T-helper 22 cell (primary cell): ENCODE results near the gene UIMC1.
"Not testable (repeated sequence)": the region's sequence is repeated elsewhere in the genome, so short reads cannot be mapped to it uniquely, and the experiment has no call there.

ENCODE experiments used
- DNase-seq: peaks from one replicate; pipeline ENCODE4 v3.0.0-alpha.2; 2020; ENCODE audit warnings: low read depth

UIMC1 gene

DNA sequence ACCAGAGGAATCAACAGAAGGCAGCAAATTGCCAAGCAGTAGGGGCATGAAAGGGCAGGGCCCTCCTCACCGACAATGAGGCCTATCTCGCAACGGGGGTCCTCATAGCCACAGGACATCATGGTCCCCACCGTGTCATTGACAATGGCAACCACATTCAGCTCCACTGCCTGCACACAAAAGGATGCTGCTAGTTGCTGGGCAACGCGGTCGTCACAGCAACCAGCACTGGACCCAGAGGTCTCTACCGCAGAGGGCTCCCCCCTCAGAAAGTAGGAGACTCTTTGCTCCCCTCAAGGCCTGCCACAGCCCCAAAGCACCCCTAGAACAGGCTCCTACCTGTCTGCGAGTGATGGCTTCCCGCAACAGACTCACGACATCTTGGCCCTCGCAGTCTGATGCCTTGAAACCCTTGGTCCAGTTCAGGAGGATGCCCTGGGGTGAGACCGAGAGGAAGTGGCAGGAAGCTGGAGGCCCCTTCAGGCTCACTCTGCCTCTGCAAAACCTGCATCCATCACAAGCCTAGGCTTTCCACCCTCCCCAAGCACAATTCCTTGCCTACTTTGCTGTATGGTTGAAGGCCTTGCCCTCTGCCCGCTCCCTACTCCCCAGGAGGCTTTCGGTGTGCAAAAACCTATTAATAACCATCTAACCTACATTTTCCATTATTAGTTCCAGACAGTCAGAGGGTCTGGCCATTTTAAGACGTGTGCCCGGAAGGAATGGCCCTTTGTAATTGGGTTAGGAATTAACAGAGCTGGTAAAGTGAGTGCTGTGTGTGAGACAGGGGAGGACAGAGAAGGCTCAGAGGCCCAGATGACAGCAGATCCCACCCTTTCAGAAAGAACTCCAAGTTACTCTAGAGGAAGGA is 122.6 kb downstream of the UIMC1 start:
- no peak for DNase-seq

DNA sequence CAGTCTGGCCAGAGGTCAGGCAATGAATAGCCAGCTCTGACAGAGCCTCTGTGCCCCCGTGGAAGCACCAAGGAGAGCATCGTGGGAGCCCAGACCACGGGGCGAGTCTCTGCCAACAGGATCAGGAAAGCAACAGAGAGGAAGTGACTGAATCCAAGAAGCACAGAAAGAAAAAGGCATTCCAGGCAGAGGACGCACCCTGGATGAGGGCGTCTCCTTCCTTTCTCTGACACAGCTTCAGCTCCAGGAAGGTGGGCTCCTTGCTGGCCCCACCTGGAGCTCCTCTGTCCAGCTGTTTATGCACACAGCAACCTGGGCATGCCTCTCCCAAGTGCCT is 124.0 kb downstream of the UIMC1 start:
- DNase-seq = no peak

DNA sequence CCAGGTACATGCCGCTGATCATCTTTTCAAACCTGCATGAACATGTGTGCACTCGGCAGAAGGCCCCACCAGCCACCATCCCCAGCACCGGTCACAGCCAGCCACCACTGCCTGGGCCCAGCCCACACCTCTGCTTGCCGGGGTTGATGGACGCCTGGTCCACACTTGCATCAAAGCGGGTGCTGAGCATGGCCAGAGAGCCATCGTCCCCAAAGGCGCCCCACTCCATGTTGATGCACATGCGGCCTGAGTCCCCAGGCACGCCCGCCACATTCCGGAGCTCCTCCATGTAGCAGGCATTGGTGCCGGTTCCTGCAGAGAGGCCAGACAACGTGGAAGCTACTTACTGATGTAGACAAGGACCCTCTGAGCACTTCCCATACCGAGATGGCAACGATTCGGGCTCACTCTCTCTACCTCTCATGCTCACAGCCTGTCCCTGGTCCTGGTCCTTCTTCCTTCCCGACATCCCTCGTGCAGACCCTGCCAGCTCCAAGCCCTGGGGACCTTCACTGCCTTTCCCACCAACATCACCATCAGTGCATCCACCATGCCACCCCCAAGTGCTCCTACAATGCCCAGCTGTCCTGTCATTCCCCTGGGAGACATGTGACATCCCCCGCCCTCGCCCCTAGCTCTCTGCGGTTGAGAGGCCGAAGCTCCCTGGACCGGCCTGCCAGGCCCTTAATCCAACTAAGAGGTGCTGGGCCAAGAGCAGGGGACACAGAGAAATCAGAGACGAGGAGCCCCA is 124.6 kb downstream of the UIMC1 start:
- DNase-seq = no peak

DNA sequence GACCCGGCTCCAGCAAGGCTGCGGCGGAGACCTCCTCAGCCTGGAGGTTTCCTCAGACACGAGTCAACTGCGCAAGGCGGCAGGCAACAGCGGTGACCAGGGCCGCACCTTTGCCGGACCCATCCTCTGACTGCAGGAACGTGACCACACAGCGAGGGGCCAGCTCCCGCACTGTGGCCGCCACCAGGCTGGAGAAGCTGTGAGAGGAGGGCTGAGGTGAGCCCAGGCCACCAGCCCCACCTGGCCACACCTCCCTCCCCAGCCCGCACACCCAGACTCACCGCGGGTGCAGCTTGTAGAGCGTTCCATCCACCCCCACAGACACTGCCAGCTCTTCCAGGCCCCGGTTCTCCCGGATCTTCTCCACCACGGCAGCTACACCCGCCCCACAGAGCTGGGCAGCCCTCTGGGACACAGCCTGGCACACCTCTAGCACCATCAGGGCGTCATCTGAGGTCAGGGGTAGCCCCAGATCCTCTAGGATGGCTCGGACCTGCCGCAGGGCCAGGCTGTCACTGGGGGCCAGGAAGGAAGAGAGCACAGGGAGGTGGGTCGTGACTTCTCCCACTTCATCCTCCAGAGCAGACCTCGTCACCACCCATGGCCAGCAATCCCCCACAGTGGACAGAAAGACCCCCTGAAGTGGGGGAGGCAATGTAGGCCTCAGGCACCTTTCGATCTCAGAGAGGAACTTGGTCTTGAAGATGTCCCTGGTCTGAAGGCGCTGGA is 125.4 kb downstream of the UIMC1 start:
- DNase-seq = no peak

DNA sequence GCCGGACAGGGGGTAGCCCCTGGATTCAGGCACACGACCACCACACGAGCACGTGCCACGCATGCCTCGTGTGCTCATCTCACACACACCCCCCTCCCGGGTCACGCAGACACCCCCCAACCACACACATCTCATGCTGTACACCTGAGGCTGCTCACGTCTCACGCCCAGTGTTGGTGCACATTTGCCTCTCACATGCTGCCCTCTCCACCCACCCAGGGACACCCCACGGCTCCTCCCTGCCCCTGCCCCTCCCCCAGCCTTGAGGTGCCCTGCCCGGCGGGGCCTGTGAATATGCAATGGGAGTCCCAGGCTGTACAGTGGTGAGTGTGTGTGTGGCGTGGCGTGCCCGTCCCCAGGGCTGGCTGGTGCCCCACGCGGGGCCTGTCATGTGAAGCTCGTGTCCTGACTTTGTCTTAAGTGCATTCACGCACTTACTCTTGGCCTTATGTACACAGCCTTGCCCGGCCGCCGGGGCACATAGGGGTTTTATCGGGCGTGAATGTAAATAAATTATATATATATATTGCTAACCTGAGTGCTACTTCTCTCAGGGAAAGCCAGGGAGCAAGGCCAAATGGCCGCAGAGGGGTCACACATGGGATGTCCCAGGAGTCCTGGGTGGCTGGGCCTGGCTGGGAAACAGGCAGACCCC is 126.1 kb downstream of the UIMC1 start:
- DNase-seq = no peak

DNA sequence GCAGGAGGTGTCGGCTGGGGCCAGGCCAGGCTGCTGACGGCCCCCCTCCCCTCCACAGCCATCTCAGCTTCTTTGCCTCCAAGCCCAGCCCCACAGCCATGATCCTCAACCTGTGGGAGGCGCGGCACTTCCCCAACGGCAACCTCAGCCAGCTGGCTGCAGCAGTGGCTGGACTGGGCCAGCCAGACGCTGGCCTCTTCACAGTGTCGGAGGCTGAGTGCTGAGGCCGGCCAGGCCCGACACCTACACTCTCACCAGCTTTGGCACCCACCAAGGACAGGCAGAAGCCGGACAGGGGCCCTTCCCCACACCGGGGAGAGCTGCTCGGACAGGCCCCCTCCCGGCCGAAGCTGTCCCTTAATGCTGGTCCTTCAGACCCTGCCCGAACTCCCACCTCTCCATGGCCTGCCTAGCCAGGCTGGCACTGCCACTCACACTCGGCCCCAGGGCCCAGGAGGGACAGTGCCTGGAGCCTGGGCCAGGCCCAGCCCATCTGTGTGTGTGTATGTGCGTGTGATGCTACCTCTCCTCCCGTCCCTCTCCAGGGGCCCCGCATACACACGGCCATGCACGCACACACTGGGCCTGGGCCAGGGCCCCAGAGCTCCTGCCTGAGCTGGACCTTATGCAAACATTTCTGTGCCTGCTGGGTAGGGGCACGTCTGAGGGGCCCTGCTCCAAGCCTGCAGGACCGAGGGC is 126.8 kb downstream of the UIMC1 start:
- DNase-seq = no peak

DNA sequence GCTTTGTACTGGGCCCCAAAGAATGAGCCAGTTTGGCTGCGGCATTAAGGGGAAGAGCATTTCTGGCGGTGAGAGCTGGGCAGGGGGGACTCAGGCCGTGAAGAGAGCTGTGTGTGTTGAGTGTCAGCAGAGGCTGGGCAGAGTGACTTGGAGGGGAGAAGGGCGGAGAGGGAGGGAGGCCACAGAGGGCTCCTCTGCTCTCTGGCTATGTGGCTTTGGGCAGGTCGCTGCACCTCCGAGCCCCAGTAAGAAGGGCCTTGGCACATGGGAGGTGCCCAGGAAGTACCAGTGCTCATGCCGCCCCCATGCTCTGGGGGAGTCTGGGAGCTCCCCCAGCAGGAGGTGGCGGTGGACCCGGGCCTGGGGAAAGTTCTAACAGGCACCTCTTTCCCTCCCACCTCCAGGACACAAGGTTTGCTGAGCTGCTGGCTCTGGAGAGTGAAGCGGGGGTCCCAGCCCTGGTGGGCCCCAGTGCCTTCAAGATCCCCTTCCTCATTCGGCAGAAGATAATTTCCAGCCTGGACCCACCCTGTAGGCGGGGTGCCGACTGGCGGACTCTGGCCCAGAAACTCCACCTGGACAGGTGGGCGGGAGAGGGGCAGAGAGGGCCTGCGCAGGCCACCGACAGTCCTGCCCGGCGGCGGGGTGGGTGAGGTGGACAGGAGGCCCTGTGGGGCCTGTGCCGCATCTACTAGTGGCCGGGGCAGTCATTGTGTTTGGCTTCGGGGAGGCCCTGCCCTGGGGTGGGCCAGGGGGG is 127.5 kb downstream of the UIMC1 start:
- DNase-seq = no peak

DNA sequence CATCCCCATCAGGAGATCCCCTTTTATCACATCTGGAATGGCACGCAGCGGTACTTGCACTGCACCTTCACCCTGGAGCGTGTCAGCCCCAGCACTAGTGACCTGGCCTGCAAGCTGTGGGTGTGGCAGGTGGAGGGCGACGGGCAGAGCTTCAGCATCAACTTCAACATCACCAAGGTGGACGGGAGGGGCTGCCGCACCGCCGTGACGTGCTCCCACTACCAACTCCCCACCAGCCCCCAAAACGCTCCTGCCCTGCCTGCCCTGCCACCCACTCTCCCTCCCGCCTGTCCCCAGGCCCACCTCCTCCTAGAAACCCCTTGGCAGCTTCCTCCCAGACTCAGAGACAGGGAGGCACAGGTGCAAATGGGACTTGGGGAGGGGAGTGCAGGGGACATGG is 128.1 kb downstream of the UIMC1 start:
- DNase-seq = no peak

DNA sequence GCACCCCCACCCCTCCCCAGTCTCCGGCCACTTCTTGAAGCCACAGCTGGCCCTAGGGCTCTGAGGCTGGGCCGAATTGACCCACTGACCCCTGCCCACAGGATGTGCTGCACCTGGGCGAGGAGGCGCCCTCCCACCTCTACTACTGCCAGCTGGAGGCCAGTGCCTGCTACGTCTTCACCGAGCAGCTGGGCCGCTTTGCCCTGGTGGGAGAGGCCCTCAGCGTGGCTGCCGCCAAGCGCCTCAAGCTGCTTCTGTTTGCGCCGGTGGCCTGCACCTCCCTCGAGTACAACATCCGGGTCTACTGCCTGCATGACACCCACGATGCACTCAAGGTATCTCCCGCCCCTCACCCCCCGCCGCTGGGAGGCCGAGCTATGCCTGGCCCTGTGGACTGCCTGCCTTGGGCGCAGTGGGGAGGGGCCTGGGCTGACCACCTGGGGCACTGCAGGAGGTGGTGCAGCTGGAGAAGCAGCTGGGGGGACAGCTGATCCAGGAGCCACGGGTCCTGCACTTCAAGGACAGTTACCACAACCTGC is 128.7 kb downstream of the UIMC1 start:
- no peak for DNase-seq

DNA sequence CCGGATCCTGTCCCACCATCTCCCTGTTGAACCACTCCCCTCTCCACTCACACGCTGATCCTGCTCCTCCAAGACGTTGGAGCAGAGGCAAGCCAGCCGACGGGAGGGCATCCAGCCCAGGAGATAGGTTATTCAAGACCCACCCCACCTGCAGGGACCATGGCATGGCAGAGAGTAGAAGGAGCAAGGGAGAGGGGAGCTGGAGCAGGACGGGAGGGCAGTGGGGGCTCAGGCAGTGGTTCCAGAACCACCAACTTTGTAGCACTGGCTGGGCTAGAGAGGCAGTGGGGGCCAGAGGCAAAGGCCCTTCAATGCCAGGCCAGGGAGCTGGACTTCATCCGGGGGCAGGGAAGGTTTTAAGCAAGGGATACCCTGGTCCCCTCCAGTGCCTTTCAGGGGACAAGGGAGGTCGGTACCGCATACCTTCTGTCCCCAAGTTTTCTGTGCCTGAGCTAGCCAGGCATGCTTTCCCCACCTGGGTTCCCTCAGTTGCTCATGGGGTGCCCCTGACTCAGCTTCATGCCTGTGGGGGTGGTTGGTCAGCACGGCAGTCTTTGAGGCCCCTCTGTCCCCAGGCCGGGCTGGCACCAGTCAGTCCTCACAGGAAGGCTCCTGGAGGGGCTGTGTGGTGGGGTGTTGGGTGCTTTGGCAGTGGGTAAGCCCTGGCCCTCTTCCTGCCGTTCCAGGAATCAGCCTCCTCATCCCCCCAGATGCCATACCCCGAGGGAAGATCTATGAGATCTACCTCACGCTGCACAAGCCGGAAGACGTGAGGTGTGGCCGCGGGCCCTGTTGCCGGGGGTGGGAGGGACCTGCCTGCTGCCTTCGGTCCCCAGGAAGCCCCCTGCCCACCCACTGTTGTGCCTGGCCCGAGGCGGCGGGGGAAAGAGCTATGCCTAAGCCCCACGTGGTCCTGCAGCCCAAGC is 129.8 kb downstream of the UIMC1 start:
- DNase-seq = no peak

DNA sequence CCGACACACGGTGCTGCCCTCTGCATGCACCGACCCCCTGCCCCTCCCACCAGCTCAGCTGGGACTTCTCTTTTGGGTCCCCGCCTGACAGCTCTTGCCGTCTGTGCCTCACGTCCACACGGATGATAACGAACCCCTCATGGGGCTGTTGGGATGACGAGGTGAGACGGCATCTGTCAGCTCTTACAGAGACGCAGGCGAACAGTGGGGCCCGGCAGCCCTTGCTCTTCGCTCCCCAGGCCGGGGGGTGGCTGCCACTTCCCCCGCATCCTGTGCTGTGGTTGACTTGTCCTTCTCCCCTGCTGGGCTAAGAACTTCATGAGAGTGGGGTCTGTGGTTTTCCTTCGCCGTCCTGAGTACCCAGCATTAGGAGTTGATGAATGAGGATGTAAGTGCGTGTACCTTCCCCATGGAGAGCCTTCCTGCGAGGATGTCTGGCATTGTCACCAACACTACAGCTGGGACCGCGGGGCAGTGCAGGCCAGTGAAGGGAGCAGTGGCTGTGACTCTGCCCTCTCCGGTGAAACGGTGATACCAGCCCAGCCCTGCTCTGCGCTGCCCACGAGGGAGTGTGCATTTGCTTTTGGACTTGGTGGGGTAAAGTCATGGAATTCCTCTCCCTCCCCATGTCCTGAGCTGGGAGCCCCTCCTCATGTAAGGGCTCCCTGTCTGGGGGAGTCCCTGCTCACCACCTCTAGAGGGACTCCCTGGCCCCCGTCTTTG is 130.6 kb downstream of the UIMC1 start:
- no peak for DNase-seq

DNA sequence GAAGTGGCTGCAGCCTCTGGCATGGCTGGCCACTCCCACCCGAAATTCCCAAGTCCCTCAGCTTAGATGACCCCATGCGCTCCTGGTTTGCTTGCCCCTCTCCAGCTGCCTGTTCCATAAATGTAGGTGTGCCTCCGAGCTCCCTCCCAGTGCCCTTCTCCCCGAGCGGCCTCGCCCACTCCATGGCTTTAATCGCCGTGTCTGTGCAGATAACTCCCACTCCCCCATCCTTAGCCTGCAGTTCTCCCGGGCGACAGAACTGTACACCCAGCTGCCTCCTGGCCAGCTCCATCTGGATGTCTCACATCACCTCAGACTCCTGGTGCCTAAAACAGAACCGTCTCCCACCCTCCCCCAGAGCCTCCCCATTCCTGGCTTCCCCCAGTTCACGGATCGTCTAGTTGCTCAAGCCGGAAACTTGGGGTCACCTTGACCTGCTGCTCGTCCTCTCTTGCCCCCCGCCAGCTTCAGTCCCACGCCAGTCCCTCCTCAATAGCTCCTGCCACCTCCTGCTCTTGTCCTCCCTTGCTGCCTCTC is 131.5 kb downstream of the UIMC1 start:
- DNase-seq = no peak

DNA sequence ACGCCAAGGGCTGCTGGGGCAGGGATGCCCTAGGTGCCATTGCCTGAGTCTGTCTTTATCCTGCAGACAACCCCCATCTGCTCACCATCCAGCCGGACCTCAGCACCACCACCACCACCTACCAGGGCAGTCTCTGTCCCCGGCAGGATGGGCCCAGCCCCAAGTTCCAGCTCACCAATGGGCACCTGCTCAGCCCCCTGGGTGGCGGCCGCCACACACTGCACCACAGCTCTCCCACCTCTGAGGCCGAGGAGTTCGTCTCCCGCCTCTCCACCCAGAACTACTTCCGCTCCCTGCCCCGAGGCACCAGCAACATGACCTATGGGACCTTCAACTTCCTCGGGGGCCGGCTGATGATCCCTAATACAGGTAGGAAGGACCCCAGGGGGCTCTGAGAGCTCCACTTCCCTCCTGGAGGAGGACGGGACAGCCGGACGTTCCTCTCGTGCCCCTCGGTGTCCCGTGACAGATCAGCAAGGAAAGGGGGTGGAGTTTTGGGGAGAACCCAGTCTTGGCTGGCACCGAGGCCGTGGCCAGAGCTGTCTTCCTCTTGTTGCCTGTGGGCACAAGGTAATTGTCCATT is 132.3 kb downstream of the UIMC1 start:
- DNase-seq = no peak

DNA sequence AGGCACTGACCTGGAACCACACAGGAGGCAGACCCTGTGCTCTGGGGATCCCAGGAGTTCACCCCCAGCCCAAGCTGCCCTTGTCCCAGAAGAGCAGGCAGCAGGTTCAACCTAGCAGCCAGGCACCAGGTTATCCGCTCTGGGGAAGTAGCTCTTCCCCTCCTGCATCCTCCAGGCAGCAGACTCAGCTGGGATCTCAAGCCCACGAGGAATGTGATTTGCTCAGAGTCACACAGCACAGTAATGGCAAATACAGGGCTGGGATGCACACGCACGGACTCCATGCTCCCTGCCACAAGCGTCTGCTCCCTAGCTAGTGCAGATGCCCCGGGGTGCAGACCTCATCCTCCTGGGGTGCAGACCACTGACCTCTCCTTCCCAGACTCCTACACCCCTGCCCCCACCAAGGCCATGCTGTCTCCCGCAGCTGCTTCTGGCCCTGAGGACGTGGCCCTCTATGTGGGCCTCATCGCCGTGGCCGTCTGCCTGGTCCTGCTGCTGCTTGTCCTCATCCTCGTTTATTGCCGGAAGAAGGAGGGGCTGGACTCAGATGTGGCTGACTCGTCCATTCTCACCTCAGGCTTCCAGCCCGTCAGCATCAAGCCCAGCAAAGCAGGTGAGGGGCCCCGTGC is 132.9 kb downstream of the UIMC1 start:
- DNase-seq = no peak

DNA sequence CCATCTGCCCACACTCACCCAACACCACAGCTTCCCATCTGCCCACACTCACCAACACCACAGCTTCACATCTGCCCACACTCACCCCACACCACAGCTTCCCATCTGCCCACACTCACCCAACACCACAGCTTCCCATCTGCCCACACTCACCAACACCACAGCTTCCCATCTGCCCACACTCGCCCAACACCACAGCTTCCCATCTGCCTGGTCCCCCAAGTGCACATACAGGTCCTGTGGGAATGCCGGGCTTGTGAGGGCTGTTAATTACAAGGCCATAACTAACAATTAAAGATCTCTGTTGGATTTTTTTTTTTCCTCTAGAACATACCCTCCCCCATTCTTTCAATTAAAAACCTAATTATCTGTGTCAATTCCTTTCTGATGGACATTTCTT is 133.6 kb downstream of the UIMC1 start:
- not testable (repeated sequence) for DNase-seq

DNA sequence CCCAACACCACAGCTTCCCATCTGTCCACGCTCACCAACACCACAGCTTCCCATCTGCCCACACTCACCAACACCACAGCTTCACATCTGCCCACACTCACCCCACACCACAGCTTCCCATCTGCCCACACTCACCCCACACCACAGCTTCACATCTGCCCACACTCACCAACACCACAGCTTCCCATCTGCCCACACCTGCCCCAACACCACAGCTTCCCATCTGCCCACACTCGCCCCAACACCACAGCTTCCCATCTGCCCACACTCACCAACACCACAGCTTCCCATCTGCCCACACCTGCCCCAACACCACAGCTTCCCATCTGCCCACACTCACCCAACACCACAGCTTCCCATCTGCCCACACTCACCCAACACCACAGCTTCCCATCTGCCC is 134.0 kb downstream of the UIMC1 start:
- DNase-seq = not testable (repeated sequence)

DNA sequence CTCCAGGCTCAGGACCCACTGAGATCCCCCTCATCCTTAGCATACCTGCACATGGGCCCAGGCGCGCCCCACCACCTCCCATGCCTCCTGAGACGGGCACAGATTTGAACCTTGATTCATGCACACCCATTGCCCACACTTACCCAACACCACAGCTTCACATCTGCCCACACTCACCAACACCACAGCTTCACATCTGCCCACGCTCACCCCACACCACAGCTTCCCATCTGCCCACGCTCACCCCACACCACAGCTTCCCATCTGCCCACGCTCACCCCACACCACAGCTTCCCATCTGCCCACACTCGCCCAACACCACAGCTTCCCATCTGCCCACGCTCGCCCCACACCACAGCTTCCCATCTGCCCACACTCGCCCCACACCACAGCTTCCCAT is 135.9 kb downstream of the UIMC1 start:
- DNase-seq = not testable (repeated sequence)

DNA sequence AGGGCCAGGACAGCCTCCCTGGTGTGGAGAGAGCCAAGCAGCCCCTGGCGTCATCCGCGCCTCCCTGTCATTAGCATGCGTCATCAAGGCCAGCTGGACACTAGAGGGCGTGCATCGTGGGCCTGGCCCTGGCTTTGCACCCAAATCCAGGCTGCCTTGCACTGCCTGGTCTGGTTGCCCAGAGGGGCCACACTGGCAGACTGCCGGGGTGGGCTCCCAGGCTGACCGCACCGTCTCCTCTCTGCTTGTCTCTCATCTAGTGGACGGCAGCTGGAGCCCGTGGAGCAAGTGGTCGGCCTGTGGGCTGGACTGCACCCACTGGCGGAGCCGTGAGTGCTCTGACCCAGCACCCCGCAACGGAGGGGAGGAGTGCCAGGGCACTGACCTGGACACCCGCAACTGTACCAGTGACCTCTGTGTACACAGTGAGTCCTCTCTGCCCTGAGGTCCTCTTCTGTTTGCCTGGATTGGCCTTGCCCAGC is 136.4 kb downstream of the UIMC1 start:
- no peak for DNase-seq
